HT-29 (cell line): ENCODE data around the gene COG2. TPM values are rescaled to one million over a fixed set of nuclear protein-coding genes. Genes with fewer than 3 reads are reported as not detected.
A peak's percentile ranks its signal among the peaks of the same experiment; 100 is the strongest.
"Not testable (repeated sequence)": the region's sequence is repeated elsewhere in the genome, so short reads cannot be mapped to it uniquely, and the experiment has no call there.

Source experiments
- DNase-seq: peaks from one replicate; pipeline ENCODE4 v3.0.0-alpha.2; 2015; ENCODE audit warnings: low spot score
- total RNA-seq: library from RNA; depleted of rRNA; stranded (reverse); fragments of >200 nt; shearing (Covaris generic); gene quantifications from 2 replicates; pipeline ENCODE4 v1.2.3, GENCODE V29; 2014

The COG2 gene
- total RNA-seq, 1 experiment from 2014 or later: 18.6 TPM

GRCh38 chr1:230669543-230669942 is 27.3 kb downstream of the COG2 start:
- no peak for DNase-seq

GRCh38 chr1:230674581-230674980 is 32.3 kb downstream of the COG2 start:
- DNase-seq: no peak

- DNase-seq: no peak
Observed at GRCh38 chr1:230677200-230677599, 34.9 kb downstream of the COG2 start.

- no peak for DNase-seq
Observed at GRCh38 chr1:230679192-230679591, 36.9 kb downstream of the COG2 start.

GRCh38 chr1:230679825-230680224 is 37.5 kb downstream of the COG2 start:
- DNase-seq: no peak

- DNase-seq: no peak
Observed at GRCh38 chr1:230680300-230681025, 38.2 kb downstream of the COG2 start.

GRCh38 chr1:230681599-230681998 is 39.3 kb downstream of the COG2 start:
- DNase-seq: peak; percentile 27

- no peak for DNase-seq
Observed at GRCh38 chr1:230682274-230682673, 40.0 kb downstream of the COG2 start.

GRCh38 chr1:230682882-230683610 is 40.8 kb downstream of the COG2 start:
- DNase-seq: no peak

- peak; percentile 59 for DNase-seq
Observed at GRCh38 chr1:230684146-230684545, 41.9 kb downstream of the COG2 start.

GRCh38 chr1:230684998-230685397 is 42.7 kb downstream of the COG2 start:
- DNase-seq: no peak

- DNase-seq: no peak
Observed at GRCh38 chr1:230686747-230687146, 44.5 kb downstream of the COG2 start.

- no peak for DNase-seq
Observed at GRCh38 chr1:230690101-230690500, 47.8 kb downstream of the COG2 start.

GRCh38 chr1:230691615-230692014 is 49.3 kb downstream of the COG2 start:
- no peak for DNase-seq

- no peak for DNase-seq
Observed at GRCh38 chr1:230693221-230693620, 50.9 kb downstream of the COG2 start.

- no peak for DNase-seq
Observed at GRCh38 chr1:230693777-230694176, 51.5 kb downstream of the COG2 start.

GRCh38 chr1:230694464-230694863 is 52.2 kb downstream of the COG2 start:
- DNase-seq: no peak

GRCh38 chr1:230694991-230695390 is 52.7 kb downstream of the COG2 start:
- no peak for DNase-seq

GRCh38 chr1:230696218-230696617 is 53.9 kb downstream of the COG2 start:
- no peak for DNase-seq

- no peak for DNase-seq
Observed at GRCh38 chr1:230696722-230697437, 54.6 kb downstream of the COG2 start.

- no peak for DNase-seq
Observed at GRCh38 chr1:230698130-230698529, 55.8 kb downstream of the COG2 start.

- DNase-seq: not testable (repeated sequence)
Observed at GRCh38 chr1:230698964-230699363, 56.7 kb downstream of the COG2 start.
